ENCODE data around the gene ADRA2C.

Gene ADRA2C

DNA sequence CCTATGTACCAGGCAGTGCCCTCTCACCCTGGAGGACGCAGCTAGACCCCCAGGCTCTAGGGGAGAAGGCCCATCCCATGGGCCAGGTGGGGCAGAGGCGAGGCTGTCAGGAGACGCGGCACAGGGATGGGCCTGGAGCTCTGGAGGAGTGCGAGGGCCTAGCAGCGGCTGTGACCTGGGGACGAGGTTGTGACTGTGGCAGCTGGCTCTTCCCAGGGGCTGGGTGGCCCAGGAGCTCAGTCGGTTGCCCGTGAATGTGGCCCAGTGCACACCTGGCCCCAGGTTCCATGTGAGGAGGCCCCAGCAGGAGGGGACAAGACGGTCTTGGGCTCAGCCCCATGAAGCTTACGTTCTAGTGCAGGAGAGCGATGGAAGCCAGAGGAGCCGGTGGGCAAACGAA lies 31.0 kb upstream of the ADRA2C start:
- DNase-seq, result no peak

DNA sequence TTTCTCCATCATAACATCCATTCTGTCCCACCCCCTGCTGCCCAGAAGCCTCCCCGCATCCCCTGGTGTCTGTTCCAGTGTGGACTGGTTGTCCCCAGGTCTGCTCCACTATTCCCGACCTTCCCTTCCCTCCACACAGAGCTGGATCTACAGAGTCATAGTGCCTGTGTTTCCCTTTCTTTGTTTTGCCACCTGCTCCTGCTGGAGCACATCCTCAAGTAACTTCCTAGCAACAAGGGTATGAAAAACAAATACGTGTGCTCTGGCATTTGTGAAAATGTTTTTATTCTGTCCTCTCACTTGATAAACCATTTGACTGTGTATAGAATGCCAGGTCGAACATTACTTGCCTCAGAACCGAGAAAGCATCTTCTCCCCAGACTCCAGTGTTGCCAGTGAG lies 29.9 kb upstream of the ADRA2C start:
- DNase-seq, result no peak

DNA sequence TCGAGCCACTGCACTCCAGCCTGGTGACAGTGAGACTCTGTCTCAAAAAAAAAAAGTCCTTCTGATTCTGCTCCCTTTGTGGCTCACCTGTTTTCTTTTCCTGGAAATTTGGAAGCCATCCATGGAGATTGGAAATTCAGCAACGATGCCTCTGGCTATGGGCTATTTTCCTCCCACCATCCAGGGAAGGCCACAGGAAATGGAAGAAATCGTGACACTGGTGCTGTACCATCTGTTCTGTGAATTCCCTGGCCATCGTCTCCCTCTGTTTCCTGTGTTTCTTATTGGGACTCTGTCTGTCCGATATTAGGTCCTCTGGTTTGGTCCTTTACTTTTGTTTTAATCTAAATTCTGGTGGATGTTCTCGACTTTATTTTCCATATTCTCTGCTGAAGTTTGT lies 29.4 kb upstream of the ADRA2C start:
- DNase-seq, result no peak

DNA sequence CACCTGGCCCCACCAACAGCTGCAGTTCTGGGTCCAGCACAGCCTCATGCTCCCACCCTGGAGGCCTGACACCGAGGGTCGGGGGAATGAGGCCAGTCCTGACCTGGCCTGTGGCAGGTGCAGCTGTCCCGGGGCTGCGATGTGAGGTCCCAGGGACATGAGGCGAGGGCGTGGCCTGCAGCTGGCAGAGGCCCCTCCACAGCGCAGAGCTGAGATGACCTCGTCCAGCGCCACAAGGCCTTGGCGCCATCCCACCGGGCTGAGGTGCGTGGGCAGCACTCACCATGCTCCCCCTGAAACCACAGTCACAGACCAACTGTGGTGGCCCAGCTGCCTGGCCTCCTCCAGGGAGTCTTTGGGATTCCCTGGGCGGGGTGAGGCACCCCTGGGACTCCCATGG lies 26.6 kb upstream of the ADRA2C start:
- no peak for DNase-seq

DNA sequence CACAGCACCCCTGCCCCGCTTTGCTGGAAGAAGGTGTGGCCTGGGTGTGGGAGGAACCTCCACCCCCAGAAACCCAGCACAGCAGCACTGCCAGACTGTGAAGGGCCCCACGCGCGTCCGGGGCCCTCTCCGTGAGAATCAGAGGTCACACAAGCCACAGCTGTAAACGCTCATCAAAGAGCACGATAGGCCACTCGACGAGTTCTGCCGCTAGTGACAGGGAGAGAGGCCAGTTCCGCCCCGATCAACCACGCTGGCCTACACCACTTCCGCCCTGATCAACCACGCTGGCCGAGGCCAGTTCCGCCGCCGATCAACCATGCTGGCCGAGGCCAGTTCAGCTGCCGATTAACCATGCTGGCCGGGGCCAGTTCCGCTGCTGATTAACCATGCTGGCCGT lies 25.9 kb upstream of the ADRA2C start:
- DNase-seq, result no peak

DNA sequence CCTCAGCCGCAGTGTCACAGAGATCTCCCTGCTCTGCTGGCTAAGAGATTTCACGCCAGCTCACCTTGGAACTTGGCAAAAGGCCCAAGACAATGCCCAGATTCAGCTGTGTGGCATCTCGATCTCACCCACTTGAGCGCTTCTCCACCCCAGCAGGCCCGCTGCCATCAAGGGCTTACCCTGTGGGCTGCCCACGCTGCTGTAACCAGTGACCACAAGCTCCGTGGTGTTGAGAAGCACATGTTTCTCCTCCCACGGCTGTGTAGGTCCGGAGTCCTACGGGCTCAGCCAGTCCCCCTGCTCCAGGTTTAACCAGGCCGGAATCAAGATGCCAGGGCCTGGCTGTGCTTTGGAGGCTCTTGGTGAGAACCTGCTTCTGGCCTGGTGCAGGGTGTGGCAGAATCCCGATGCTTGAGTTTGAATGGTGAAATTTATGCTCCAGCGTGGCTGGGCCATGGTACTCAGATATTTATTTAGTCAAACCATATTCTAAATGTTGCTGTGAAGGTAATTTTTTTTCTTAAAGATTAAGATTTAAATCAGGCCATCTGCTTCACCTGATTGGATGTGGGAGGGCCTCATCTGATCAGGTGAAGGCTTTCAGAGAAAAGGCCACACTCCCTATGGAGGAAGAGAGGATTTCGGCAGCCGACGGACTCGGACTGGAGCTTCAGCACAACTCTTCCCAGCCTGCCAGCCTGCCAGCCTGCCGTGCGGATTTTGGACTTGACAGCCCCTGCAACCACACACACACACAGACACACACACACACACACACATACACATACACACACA lies 24.8 kb upstream of the ADRA2C start:
- no peak for DNase-seq

DNA sequence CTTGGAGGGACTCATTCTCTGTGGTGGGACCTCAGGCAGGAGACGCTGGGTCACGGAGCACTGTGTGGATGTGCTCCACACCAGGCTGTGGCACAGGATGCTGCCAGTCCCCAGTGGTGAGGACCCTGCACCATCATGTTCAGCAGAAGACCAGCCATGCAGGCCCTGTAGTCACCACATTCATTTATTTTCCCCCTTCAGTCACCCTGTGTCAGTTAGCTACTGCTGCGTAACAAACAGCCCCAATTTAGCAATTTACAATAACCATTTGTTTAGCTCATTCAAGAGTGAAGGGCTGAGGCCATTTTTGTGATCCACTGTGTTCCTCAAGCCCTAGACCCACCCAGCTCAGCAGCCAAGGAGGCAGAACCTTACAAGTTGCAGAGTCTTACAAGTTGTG lies 23.6 kb upstream of the ADRA2C start:
- no peak for DNase-seq

DNA sequence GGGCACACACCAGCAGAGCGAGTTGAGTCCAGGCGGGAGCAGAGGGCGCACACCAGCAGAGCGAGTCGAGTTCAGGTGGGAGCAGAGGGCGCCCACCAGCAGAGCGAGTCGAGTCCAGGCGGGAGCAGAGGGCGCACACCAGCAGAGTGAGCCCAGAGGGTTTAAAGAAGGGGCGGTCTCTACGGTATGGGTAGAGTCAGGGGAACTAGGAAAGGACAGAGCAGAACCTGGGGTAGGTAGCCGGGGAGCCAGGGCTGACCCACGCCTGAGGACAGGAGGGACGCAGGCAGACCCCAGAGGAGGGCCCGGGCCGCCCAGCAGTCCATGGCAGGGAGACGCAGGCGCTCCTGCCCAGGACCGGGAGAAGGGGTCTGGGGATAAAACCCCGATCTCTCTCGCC lies 22.0 kb upstream of the ADRA2C start:
- DNase-seq, result no peak

DNA sequence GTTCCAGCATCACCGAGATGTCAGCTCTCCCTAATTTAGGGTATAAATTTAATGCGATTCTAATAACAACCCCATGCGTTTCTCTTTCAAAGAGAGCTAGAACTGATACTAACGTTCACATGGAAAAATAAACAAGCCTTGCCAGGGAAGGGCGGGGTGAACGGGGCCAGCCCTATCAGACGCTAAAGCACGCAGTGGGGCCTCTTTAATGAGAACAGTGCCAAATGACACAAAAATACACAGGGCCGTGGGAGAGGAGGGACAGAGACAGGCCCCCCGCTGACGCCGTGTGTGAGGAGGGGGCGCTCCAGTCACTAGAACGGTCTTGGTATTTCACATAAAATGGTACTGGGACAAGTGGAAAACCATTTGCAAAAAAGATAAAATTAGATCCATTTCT lies 21.3 kb upstream of the ADRA2C start:
- DNase-seq, result no peak

DNA sequence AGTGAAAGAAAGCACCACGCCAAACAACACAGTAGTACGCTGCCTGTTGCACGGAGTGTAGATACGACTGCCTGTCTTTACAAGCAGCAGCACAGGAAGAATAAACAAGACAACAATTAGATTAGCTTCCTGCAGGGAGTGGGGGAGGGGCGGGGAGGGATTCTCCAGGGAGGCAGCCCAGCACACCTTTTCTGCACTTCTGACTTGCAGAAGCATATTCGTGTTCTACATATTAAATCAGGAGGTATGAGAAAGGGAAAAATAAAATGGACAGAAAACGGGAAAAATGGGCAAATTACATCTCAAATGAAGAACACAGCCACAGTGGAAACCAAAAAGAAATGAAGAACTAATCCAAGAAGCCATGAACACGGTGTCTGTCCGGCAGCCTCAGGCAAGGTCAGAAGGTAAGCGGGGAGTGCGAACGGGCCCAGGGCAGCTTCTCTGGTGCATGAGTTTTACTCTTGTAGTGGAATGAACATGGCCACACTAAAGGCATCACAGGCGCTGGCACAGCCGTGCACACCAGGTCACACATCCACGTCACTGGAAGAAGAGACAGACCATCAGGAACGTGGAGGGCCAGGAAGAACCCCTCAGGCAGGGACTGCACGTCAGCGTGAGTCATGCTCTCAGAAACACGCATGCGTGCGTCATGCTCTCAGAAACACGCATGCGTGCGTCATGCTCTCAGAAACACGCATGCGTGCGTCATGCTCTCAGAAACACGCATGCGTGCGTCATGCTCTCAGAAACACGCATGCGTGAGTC lies 20.1 kb upstream of the ADRA2C start:
- DNase-seq, result no peak

DNA sequence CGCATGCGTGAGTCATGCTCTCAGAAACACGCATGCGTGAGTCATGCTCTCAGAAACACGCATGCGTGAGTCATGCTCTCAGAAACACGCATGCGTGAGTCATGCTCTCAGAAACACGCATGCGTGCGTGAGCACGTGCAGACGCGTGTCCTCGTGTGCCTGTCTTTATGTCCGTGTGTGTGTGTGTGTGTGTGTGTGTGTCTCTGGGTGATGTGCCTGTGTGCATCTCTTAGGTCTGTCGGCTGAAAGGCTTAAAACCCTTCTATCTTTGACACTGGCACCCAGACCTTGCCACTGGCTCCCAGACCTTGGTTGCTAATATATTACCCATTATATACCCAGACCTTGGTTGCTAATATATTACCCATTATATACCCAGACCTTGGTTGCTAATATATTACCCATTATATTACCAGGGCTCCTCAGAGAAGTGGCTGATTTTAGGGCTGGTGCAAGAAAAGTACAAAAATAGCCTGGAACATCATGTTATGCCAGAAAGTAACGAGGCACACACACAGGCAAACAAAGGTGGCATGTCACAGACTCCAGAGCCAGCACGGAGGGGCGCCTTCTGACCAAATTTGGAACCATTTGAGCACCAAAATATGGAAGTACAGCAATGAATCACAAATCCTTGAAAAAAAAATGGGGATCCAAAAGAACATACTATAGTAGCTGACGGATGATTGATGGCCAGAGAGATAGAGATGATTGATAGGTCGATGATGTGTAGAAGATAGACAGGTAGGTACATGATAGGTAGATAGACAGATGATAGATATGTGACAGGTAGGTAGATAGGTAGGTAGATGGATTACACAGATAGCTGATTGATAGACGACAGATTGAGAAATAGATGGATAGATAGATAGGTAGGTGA lies 19.2 kb upstream of the ADRA2C start:
- no peak for DNase-seq

DNA sequence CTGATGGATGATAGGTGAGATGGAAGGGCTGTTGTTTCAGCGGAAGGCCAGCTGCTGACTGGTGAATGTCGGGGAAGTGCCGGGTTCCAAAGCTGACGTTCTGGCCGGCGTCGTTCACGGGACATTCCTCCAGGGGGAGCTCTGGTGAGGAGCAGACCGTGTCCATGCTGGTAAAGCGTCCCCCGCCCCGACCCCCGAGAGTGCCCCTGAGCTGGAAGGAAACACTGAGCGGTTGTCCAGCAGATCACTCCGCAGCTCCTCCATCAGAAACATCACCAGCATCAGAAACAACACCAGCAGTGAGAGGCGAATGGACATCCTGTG lies 18.6 kb upstream of the ADRA2C start:
- no peak for DNase-seq

DNA sequence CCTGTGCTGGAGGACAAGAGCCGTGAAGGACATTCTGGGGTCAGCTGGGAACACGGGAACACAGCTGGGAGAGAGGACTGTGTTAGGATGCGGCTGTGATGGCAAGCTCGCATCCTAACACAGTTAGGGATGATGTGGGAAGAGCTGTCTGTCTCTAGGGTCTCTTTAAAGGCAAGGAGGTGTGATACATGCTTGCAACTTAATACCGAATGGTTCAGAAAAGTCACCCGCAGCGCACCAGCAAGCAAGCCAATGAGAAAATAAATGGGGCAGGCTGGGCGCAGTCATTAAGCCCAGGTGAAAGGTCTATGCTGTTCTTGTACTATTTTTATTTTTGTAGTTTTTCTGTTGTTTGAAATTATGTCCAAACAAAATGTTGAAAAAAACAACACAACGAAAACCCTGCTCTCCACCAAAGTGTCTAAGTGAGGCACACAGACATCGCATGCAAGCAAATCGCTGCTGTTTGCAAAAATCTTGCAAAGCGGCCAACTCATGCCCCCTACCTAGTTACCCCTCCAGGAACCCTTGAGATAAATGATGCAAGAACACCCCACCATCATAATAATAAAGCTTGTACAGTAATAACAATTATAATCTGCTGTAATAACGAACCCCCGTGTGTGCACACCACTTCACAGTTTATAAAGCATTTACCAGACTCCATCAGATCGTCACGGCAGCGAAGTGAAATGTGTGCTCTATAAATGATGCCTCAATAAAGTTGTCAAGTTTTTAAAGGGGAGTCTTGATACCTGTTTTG lies 17.9 kb upstream of the ADRA2C start:
- no peak for DNase-seq

DNA sequence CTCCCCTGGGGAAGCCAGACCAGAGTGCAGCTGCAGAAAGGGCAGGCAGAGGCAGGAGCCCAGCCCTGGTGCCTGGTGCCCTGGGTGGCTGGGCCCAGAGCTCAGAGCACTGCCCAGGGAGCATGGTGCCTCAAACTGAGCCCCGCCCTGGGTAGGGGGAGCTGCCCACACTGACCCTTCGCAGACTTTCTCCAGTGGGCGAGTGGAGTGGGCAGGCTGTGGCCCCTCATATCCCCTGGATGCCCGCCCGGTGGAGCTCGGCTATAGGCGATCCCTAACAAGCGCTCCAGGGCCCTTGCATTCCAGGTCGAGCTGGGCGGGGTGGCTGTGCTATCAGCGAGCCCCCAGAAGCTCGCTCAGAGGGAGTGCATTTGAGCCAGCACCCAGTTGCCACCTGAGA lies 17.1 kb upstream of the ADRA2C start:
- no peak for DNase-seq

DNA sequence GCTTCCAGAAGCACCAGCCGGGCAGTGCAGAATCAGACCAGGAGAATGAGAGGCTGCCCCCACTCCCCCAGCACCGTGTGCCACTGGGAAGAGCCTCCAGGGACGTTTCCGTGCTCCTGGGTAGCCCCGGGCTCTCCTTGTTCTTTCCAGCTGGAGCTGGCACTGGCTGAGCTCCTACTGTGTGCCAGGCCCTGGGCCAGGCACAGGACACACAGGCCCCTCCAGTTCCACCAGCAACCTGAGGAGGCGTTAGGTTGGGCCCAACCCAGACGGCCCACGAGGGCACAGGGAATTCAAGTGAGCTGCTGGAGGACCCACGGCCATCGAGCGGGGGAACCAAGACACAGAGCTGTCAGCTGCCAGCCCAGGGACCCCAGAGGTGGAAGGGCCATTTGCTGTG lies 15.9 kb upstream of the ADRA2C start:
- no peak for DNase-seq

DNA sequence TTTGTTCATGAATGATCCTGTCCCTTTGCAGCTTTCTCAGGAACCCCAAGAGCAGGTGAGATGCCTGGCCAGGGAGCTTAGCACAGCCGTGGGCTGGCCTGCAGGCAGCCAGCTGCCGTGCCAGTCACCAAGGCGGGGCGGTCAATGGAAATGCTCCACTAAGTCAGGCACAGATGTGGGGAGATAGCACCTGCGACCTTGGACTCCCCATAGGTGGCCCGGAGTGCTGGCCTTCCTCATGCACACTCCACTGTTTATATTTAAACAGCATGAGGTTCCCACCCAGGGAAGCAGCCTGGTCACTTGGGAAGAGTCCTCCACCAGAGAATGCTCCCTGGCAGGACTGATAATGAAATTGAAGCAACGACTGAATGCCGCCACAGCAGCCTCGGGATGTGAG lies 14.2 kb upstream of the ADRA2C start:
- DNase-seq, result no peak

DNA sequence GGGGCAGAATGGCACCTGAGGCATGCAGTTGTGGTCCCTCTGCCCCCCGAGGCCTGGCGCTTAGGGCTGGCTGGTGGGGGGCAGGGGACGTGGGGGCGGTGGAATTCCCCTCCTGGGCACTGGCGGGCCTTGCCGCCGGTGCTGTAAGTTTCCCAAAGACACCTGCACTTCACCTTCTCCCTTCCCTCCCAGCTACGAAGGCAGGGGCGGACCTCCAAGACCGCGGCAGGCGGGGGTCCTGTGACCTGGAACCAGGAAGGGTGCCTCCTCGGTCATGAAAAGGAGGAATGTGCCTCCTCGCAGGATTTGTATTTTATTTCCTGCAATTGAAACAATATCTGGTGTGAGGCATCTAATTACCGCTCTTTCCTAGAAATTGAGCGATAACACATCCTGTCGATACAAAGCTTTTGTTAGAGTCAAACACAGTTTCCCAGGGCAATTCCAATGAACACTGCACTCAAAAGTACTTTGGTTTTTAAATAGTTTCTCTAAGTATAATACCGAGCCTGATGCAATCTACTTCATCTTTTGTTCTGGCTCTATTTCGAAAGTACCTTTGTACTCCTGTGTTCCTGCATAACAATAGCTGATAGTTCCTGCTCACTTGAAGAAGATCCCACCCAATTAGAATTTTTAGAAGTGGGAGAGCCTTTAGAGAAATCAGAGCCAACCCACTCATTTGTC lies 12.3 kb upstream of the ADRA2C start:
- DNase-seq, result no peak

DNA sequence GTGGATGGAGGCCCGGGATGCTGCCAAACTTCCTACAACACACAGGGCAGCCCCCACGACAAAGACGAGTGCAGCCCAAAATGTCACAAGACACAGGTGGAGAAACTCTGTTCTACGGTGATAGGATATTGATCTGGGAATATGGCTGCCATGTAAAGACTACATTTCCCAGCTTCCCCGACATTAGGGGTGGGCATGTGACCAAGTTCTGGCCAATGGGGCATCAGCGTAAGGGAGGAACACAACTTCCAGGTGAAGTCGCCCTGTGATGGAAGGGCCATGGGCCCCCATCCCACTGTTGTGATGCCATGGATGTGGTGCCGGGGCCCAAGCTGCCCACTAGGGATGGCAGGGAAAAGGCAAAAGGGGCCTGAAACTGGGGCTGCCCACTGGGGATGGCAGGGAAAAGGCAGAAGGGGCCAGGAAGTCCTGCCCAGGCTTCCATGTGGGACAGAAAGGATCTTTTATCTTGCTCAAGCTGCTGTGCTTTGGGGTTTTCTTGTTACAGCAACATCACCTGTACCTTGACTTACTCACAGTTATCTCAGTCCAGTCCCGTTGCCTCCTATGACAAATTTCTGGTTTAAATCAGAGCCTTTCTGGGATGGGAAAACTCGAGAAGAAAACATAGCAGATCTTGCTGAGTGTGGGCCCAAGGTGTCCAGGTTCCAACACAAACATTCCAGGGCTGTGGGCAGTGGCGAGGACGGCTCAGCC lies 9.7 kb upstream of the ADRA2C start:
- DNase-seq, result no peak

DNA sequence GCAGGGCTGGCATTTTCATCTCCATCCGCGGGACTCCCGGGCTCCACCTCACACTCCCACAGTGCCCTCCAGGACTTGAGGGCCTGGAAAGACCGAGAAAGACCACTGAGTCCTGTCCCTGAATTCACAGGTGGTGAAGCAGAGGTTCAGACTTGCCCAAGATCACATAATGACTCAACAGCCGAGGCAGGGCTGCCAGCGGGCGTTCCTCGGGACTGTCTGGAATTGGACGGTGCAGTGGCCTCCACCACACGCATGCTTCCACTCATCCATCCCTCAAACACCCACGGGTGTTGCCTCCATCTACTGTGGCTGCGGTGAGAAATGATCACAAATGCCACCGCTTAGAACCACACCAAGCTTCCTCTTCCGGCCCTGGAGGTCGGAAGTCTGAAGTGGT lies 6.9 kb upstream of the ADRA2C start:
- no peak for DNase-seq

DNA sequence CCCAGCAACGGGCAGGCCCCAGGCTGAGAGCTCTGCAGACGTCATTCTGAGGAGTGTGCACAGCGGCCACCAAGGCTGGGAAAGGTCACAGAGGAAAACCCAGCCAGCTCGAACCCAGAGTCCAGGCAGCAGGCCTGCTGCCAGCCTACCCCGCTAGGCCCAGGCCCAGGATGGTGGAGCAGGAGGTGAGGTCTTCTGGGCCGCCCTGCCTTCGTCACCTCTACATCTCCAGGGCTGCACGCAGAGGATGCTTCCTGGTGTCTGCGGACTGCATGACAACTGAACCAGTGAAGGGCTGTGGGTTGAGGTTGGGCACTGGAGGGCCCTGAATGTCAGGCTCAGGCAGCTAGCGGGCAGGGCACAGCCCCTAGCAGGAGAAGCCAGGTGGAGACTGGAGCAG lies 5.8 kb upstream of the ADRA2C start:
- no peak for DNase-seq

DNA sequence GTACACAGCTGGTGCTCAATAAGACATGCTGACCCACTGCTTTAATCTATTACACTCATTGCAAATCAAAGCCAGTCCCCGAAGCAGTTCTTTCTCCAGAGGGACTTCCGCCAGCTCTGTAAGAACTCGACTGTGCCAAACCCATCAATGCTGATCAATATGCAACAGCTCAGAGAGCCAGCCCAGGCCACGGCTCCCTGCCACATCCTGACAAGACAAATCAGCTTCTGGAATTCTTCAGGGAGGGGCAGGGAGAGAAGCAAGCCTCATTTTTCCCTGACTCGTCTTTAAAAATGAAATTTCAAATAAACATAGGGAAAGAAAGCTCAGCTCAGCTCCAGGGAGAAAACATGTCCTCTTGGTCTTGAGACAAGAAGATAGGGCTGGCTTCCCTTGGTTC lies 5.3 kb upstream of the ADRA2C start:
- DNase-seq, result no peak

DNA sequence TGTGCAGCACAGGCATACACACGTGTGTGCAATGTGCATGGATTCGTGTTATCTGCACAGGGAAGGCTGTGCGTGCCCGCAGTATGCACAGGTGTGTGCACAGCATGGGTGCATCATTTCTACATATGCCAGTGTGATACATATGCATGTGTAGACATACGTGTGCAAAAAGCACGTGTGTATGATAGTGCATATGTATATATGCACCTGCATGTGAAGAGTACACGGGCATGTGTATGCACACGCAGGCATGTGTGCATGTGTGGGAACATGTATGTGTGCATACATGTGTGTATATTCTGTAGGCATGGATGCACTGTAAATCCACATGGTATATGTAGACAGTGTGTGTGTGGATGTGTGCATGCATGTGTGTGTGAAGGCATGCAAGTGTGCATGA lies 3.9 kb upstream of the ADRA2C start:
- no peak for DNase-seq
